ENCODE data around the gene CPNE7.

The CPNE7 gene

GRCh38 chr16:89565256-89565505 is 10.4 kb upstream of the CPNE7 start (continued):
- TF ChIP-seq ZBTB44 (tag by site-specific recombination; IDR thresholded peaks at IDR 0.05) (peak; percentile 50), ZNF660 (tag by site-specific recombination; IDR thresholded peaks at IDR 0.05) (no peak), ZBTB6 (tag by site-specific recombination; IDR thresholded peaks at IDR 0.05) (no peak), ZNF549 (tag by site-specific recombination; IDR thresholded peaks at IDR 0.05) (no peak), ZNF623 (tag by site-specific recombination; IDR thresholded peaks at IDR 0.05) (no peak), ZNF19 (tag by site-specific recombination; IDR thresholded peaks at IDR 0.05; ENCODE audit: low read depth) (no peak), KLF7 (tag by site-specific recombination; IDR thresholded peaks at IDR 0.05; ENCODE audit: borderline replicate concordance) (no peak), ZNF610 (tag by site-specific recombination; IDR thresholded peaks at IDR 0.05; ENCODE audit: borderline replicate concordance) (no peak), HIC1 (tag by site-specific recombination; IDR thresholded peaks at IDR 0.05) (no peak), ZNF843 (tag by site-specific recombination; IDR thresholded peaks at IDR 0.05) (no peak), PBX3 (CRISPR knock-in tag; IDR thresholded peaks at IDR 0.05) (no peak), EGR2 (tag by site-specific recombination; IDR thresholded peaks at IDR 0.05; ENCODE audit: low read depth) (no peak), ZNF555 (tag by site-specific recombination; conservative IDR thresholded peaks at IDR 0.05) (no peak), ZBTB1 (tag by site-specific recombination; IDR thresholded peaks at IDR 0.05) (no peak), ZNF544 (tag by site-specific recombination; IDR thresholded peaks at IDR 0.05) (no peak), ZNF48 (tag by site-specific recombination; IDR thresholded peaks at IDR 0.05) (no peak), ZNF830 (tag by site-specific recombination; IDR thresholded peaks at IDR 0.05; ENCODE audit: low read depth) (no peak), ZNF449 (tag by site-specific recombination; IDR thresholded peaks at IDR 0.05) (peak; percentile 5; the same call in 1 of the 2 replicates), OVOL3 (tag by site-specific recombination; IDR thresholded peaks at IDR 0.05) (no peak), KLF8 (tag by site-specific recombination; IDR thresholded peaks at IDR 0.05) (peak; percentile 69; the same call in 1 of the 2 replicates), ZNF211 (tag by site-specific recombination; IDR thresholded peaks at IDR 0.05; ENCODE audit: low read depth) (no peak), KLF16 (tag by site-specific recombination; IDR thresholded peaks at IDR 0.05) (no peak), REST (tag by site-specific recombination; IDR thresholded peaks at IDR 0.05) (no peak), ZNF174 (tag by site-specific recombination; IDR thresholded peaks at IDR 0.05) (no peak), MYNN (tag by site-specific recombination; IDR thresholded peaks at IDR 0.05; ENCODE audit: borderline replicate concordance) (no peak), PATZ1 (tag by site-specific recombination; IDR thresholded peaks at IDR 0.05) (no peak), ZNF529 (tag by site-specific recombination; IDR thresholded peaks at IDR 0.05; ENCODE audit: insufficient replicate concordance) (no peak), WT1 (tag by site-specific recombination; IDR thresholded peaks at IDR 0.05) (no peak), ZNF629 (tag by site-specific recombination; IDR thresholded peaks at IDR 0.05) (no peak)

Data from HEK293 (cell line).